Measurements from ENCODE around the gene HYDIN. TPM values are rescaled to one million over a fixed set of nuclear protein-coding genes. Genes with fewer than 3 reads are reported as not detected.
A peak's percentile ranks its signal among the peaks of the same experiment; 100 is the strongest.

HYDIN gene
- total RNA-seq, 4 donors from 2014 or later: 0.40 to 1.1 (median 0.47) TPM; not detected in 1

DNA sequence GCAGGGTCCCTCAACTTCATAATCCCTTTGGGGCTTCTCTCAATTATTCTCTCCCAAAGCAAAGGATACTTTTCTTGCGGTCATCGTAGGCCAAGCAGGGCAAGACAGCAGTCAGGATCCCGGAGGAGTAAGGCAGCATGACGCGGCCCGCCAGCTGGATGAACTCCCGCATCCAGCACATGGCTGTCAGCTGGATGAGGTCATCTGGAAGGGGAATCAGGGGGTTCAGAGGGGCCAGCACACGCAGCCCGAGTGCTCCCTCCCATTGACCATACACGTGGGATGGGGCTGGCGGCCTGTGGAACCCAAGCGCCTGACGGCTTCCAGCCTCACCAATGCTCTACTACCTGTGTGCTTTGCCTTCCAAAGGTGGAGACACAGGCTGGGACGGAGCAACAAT, 448.7 kb downstream of the HYDIN start:
- H3K27ac ChIP-seq: no peak overlapping the region
- WGBS: 96% methylated on average over 12 of the region's 14 CpGs
- no peak for TF ChIP-seq POLR2AphosphoS5 (IDR thresholded peaks at IDR 0.05)
- TF ChIP-seq, protein P1, sequence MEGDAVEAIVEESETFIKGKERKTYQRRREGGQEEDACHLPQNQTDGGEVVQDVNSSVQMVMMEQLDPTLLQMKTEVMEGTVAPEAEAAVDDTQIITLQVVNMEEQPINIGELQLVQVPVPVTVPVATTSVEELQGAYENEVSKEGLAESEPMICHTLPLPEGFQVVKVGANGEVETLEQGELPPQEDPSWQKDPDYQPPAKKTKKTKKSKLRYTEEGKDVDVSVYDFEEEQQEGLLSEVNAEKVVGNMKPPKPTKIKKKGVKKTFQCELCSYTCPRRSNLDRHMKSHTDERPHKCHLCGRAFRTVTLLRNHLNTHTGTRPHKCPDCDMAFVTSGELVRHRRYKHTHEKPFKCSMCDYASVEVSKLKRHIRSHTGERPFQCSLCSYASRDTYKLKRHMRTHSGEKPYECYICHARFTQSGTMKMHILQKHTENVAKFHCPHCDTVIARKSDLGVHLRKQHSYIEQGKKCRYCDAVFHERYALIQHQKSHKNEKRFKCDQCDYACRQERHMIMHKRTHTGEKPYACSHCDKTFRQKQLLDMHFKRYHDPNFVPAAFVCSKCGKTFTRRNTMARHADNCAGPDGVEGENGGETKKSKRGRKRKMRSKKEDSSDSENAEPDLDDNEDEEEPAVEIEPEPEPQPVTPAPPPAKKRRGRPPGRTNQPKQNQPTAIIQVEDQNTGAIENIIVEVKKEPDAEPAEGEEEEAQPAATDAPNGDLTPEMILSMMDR (IDR thresholded peaks at IDR 0.05): no peak
- TF ChIP-seq POLR2A (IDR thresholded peaks at IDR 0.05): no peak
- TF ChIP-seq EP300 (IDR thresholded peaks at IDR 0.05): no peak
- peaks cover 84% of the 10 kb centered on the region for H3K36me3 ChIP-seq
- H3K4me1 ChIP-seq: no peaks in the 10 kb centered on the region
- H3K9me3 ChIP-seq: no peaks in the 10 kb centered on the region
- DNase-seq (ENCODE audit: low spot score in 2 of 2): no peak
- no peaks in the 10 kb centered on the region for H3K27me3 ChIP-seq
- no peak overlapping the region for H3K4me3 ChIP-seq

DNA sequence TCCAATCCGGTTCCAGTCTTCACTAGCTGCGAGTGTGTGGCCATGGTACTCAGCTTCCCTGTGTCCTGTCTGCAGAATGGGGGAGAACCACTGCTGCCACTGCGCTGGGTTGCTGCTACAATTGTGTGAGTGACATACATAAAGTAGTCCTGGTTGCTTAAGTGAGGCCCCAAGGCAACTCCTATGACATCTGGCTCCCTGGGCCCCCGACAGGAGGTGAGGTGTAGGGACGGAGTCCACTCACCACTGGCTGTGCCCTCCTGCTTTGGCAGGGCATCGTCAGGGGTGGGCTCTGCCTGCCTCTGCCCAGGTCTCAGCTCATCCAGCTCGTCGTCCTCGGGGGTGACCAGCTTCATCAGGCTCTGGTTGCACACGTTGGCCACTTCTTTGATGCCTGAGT, 450.0 kb downstream of the HYDIN start:
- peaks cover 71% of the 10 kb centered on the region for H3K36me3 ChIP-seq
- no peak for TF ChIP-seq EP300 (IDR thresholded peaks at IDR 0.05)
- TF ChIP-seq POLR2AphosphoS5 (IDR thresholded peaks at IDR 0.05): no peak
- no peak for TF ChIP-seq POLR2A (IDR thresholded peaks at IDR 0.05)
- TF ChIP-seq, protein P1 (IDR thresholded peaks at IDR 0.05): no peak
- no peak overlapping the region for H3K27ac ChIP-seq
- H3K27me3 ChIP-seq: no peaks in the 10 kb centered on the region
- no peaks in the 10 kb centered on the region for H3K9me3 ChIP-seq
- no peak overlapping the region for H3K4me3 ChIP-seq
- DNase-seq (ENCODE audit: low spot score in 2 of 2): no peak
- H3K4me1 ChIP-seq: no peaks in the 10 kb centered on the region
- WGBS: 92% methylated on average over 10 of the region's 10 CpGs

DNA sequence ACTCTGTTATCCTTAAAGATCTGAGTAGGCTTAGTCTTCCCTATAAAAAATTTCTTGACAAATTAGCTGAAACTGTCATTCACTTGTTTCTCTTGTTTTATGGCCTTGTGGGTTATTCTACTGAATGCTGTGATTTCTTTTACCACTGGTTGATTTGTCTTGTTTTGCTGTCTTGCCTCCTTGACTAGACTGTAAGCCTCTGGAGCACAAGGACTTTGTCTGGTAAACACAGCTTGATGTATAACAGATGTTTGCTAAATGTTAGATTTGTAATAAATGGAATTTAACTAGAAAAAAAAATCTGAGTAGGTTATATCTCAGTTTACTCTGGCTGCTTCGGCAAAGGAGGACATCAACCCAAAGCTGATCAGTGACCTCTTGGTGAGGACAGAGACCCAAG, 451.2 kb downstream of the HYDIN start:
- peaks cover 59% of the 10 kb centered on the region for H3K36me3 ChIP-seq
- WGBS: 73% methylated on average over 1 of the region's 1 CpG
- DNase-seq (ENCODE audit: low spot score in 2 of 2): no peak
- H3K9me3 ChIP-seq: no peaks in the 10 kb centered on the region
- H3K27me3 ChIP-seq: no peaks in the 10 kb centered on the region
- no peak overlapping the region for H3K4me3 ChIP-seq
- H3K27ac ChIP-seq: no peak overlapping the region
- TF ChIP-seq, protein P1 (IDR thresholded peaks at IDR 0.05): no peak
- H3K4me1 ChIP-seq: no peaks in the 10 kb centered on the region

DNA sequence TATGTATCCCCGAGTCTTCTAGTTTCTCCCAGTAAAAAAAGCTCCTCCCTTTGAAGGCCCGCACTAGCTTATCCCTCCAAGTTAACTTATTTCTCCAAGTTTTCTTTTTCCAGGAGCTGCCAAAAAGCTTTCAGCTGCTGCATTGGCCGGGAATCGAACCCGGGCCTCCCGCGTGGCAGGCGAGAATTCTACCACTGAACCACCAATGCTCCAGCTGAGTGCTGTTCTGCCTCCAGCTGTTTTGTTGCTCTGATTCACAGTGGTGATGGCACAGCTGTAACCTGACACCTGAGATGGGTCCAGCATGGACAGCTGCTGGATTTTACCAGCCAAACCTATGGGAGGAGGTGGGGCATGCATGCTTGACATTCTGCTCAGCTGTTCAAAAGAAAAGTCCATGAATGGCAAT, 451.6 kb downstream of the HYDIN start:
- Histone ChIP-seq H3K4me1 (no peaks in the 10 kb centered on the region), H3K27me3 (no peaks in the 10 kb centered on the region), H3K4me3 (no peak overlapping the region), H3K27ac (no peak overlapping the region), H3K9me3 (no peaks in the 10 kb centered on the region), H3K36me3 (peaks cover 59% of the 10 kb centered on the region)
- WGBS: 4% methylated on average over 8 of the region's 8 CpGs
- TF ChIP-seq EP300 (IDR thresholded peaks at IDR 0.05): no peak
- TF ChIP-seq POLR2AphosphoS5 (IDR thresholded peaks at IDR 0.05): peak in 2 of 3 donors; percentile 49 to 89
- peak in 1 of 2 donors; percentile 83 for DNase-seq (ENCODE audit: low spot score in 2 of 2)

DNA sequence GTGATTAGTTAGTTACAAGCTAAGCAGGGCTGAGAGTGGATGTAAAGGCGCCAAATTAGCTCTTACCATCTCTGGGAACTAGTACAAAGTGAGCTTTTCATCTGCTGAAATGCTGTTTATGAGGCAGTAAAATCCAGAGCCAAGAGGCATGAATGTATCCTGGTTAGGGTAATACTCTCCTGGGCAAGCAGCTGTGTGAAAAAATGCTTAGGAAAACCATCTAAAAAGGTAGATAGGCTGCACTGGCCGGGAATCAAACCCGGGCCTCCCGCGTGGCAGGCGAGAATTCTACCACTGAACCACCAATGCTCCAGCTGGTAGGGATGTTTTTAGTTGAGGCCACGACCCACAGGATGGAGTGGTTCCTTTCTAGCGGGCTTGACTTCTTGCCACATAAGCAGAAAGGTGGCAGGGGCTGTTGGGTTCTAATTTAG, 452.5 kb downstream of the HYDIN start:
- no peak overlapping the region for H3K4me3 ChIP-seq
- no peak for DNase-seq (ENCODE audit: low spot score in 2 of 2)
- no peaks in the 10 kb centered on the region for H3K4me1 ChIP-seq
- H3K27me3 ChIP-seq: no peaks in the 10 kb centered on the region
- 86% methylated on average over 8 of the region's 8 CpGs for WGBS
- H3K36me3 ChIP-seq: peaks cover 58% of the 10 kb centered on the region
- H3K27ac ChIP-seq: no peak overlapping the region
- no peaks in the 10 kb centered on the region for H3K9me3 ChIP-seq
- TF ChIP-seq POLR2AphosphoS5 (IDR thresholded peaks at IDR 0.05) (no peak), EP300 (IDR thresholded peaks at IDR 0.05) (no peak), POLR2A (IDR thresholded peaks at IDR 0.05) (no peak)
- TF ChIP-seq, protein P1 (IDR thresholded peaks at IDR 0.05): no peak

DNA sequence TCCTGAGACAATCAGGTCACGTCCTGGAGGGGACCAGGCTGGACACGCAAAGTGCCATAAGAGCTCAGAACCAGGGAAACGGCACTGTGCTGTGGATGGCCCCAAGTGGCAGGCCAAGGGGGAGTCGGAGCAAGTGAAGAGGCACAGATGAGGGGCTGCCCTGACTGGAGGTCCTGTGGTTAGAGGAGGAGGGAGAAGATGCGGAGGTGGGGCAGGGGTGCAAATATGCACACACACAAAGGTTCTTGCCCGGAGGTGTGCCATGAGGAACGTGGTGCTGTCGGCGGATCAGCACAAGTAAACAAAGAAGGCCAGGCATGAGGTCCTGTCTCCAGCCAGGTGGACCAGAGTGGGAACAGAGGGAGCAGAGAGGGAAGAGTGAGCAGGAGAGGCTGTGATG, 453.0 kb downstream of the HYDIN start:
- WGBS: 96% methylated on average over 9 of the region's 9 CpGs
- TF ChIP-seq POLR2AphosphoS5 (IDR thresholded peaks at IDR 0.05): no peak
- no peak for TF ChIP-seq EP300 (IDR thresholded peaks at IDR 0.05)
- no peak for TF ChIP-seq POLR2A (IDR thresholded peaks at IDR 0.05)
- TF ChIP-seq, protein P1 (IDR thresholded peaks at IDR 0.05): no peak
- H3K4me1 ChIP-seq: no peaks in the 10 kb centered on the region
- no peaks in the 10 kb centered on the region for H3K9me3 ChIP-seq
- no peaks in the 10 kb centered on the region for H3K27me3 ChIP-seq
- no peak overlapping the region for H3K4me3 ChIP-seq
- no peak for DNase-seq (ENCODE audit: low spot score in 2 of 2)
- no peak overlapping the region for H3K27ac ChIP-seq
- H3K36me3 ChIP-seq: peaks cover 58% of the 10 kb centered on the region

All from suprapubic skin (tissue), 4 donors.